Endothelial cell (in vitro differentiated cells): ENCODE results near the gene TMBIM1. TPM values are rescaled to one million over a fixed set of nuclear protein-coding genes. Genes with fewer than 3 reads are reported as not detected.

Experiments
- DNase-seq: peaks from one replicate; pipeline ENCODE4 v3.0.0; 2021; ENCODE audit warnings: low spot score
- H3K27ac Mint-ChIP-seq: one replicate; pipeline ENCODE4 v1.8.0; 2021; ENCODE audit warnings: mixed read lengths, inconsistent platforms; ENCODE audit not compliant: unreplicated experiment
- H3K27me3 Mint-ChIP-seq: one replicate; pipeline ENCODE4 v1.8.0; 2021; ENCODE audit warnings: mild to moderate bottlenecking, moderate library complexity, mixed read lengths, inconsistent platforms; ENCODE audit not compliant: unreplicated experiment
- H3K36me3 Mint-ChIP-seq: one replicate; pipeline ENCODE4 v1.8.0; 2021; ENCODE audit warnings: mild to moderate bottlenecking, low read depth, mixed read lengths, inconsistent platforms; ENCODE audit not compliant: unreplicated experiment
- H3K4me1 Mint-ChIP-seq: one replicate; pipeline ENCODE4 v1.8.0; 2021; ENCODE audit warnings: mild to moderate bottlenecking, mixed read lengths, inconsistent platforms; ENCODE audit not compliant: unreplicated experiment
- H3K4me3 Mint-ChIP-seq: one replicate; pipeline ENCODE4 v1.8.0; 2021; ENCODE audit warnings: mild to moderate bottlenecking, mixed read lengths, inconsistent platforms; ENCODE audit not compliant: unreplicated experiment
- H3K9me3 Mint-ChIP-seq: one replicate; pipeline ENCODE4 v1.8.0; 2021; ENCODE audit warnings: mixed read lengths, inconsistent platforms; ENCODE audit not compliant: unreplicated experiment
- CTCF ChIP-seq: fragments of 200-600 bp; sonication (generic); IDR thresholded peaks from one replicate; pipeline ENCODE4 v1.5.0; 2021; ENCODE audit warnings: antibody characterized with exemption; ENCODE audit not compliant: unreplicated experiment
- long read RNA-seq: library from polyadenylated mRNA; unstranded; transcript quantifications from one replicate; pipeline ENCODE4 v2.0.0, GENCODE V29; 2020; ENCODE audit not compliant: unreplicated experiment
- total RNA-seq: library from RNA; stranded (reverse); fragmentation: NEBNext Ultra II Directional; extraction: Animal tissue kit (Norgen Biotek cat#: 25700); gene quantifications from one replicate; pipeline ENCODE4 v1.2.1, GENCODE V29; 2021; ENCODE audit not compliant: unreplicated experiment

The TMBIM1 gene
- 78.5 TPM for total RNA-seq
- long read RNA-seq, transcript TMBIM1-201 (12 exons, 2,371 nt): major isoform, 35 of 39 reads
- long read RNA-seq, partial matches to known transcripts: 1 of 39 reads
- long read RNA-seq, other reads (novel, unspliced or antisense): 3 of 39 reads

GRCh38 chr2:218292048-218293014, at the start of gene TMBIM1:
Gene TMBIM1, minus strand, starts transcription at chr2:218292503. Its CDS starts 10,362 bp downstream, at chr2:218282141.
- H3K4me1 Mint-ChIP-seq: peaks cover 40% of the 10 kb centered on the region
- H3K27ac Mint-ChIP-seq: no peak within 1 kb of the TSS
- no peaks in the 10 kb centered on the region for H3K9me3 Mint-ChIP-seq
- H3K4me3 Mint-ChIP-seq: peak within 1 kb of the TSS; percentile 87
- peak; percentile 96 for TF ChIP-seq CTCF
- peaks cover 4% of the 10 kb centered on the region for H3K27me3 Mint-ChIP-seq
- peaks cover 10% of the 10 kb centered on the region for H3K36me3 Mint-ChIP-seq
- DNase-seq: peak; percentile 87

- Mint-ChIP-seq H3K4me3 (no peak overlapping the region), H3K27ac (no peak overlapping the region), H3K9me3 (no peaks in the 10 kb centered on the region), H3K27me3 (peaks cover 12% of the 10 kb centered on the region), H3K36me3 (peaks cover 7% of the 10 kb centered on the region), H3K4me1 (peaks cover 2% of the 10 kb centered on the region)
- TF ChIP-seq CTCF: no peak
- DNase-seq: no peak
Observed at GRCh38 chr2:218341381-218341780, 49.1 kb upstream of the TMBIM1 start.

DNA sequence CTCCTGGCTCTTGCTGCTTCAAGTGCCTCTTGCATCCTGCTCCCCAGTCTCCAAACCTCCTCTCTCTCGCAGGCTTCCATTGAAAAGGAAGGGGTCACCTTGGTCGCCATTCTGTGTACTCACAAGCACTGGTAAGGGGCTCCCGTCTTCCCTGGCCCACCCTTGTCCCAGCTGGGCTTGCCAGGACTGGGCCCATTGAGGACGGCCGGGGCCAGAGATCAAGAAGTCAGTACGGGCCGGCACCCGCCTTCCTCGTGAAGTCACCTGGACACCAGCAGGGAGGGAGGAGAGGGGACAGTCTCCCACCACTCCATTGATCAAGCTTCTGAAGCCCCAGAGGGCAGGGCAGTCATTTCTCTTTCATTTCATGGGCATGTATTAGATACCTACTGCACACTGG, 48.4 kb upstream of the TMBIM1 start:
- peaks cover 7% of the 10 kb centered on the region for H3K27me3 Mint-ChIP-seq

DNA sequence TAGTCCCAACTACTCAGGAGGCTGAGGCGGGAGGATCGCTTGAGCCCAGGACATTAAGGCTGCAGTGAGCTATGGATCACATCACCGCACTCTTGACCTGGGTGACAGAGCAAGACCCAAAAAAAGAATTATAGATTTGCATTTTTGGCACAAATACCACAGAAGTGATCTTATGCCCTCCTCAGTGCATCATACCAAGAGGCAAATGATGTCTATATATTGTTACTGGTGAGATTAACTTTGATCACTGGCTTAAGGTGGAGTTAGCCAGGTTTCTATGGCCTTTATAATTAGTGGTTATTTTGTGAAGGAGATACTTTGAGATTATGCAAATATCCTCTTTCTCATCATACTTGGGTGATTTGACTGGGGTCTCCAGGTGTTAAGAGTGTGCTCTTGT, 42.2 kb upstream of the TMBIM1 start:
- peaks cover 2% of the 10 kb centered on the region for H3K27me3 Mint-ChIP-seq
- no peaks in the 10 kb centered on the region for H3K9me3 Mint-ChIP-seq
- no peak for DNase-seq
- H3K4me3 Mint-ChIP-seq: no peak overlapping the region
- no peaks in the 10 kb centered on the region for H3K36me3 Mint-ChIP-seq
- no peak overlapping the region for H3K27ac Mint-ChIP-seq
- no peak for TF ChIP-seq CTCF
- H3K4me1 Mint-ChIP-seq: peaks cover 23% of the 10 kb centered on the region

More for the DNA sequence above, 48.4 kb upstream of the TMBIM1 start:
- H3K36me3 Mint-ChIP-seq: peaks cover 2% of the 10 kb centered on the region
- TF ChIP-seq CTCF: no peak
- no peak for DNase-seq
- no peak overlapping the region for H3K27ac Mint-ChIP-seq
- no peaks in the 10 kb centered on the region for H3K9me3 Mint-ChIP-seq
- no peaks in the 10 kb centered on the region for H3K4me1 Mint-ChIP-seq
- H3K4me3 Mint-ChIP-seq: peak overlapping the region; percentile 10
